ENCODE data around the gene KRTAP10-2.

The KRTAP10-2 gene

GRCh38 chr21:44508711-44509445, 42.4 kb downstream of the KRTAP10-2 start:
- H3K27me3 ChIP-seq (ENCODE audit: insufficient read depth, low read depth), result peaks cover 72% of the 10 kb centered on the region
- H4K20me1 ChIP-seq (ENCODE audit: insufficient read depth), result no peaks in the 10 kb centered on the region
- no peaks in the 10 kb centered on the region for H3K79me2 ChIP-seq (ENCODE audit: insufficient read depth, low read depth)
- no peak overlapping the region for H3K4me2 ChIP-seq
- no peak overlapping the region for H3K9ac ChIP-seq
- no peaks in the 10 kb centered on the region for H3K36me3 ChIP-seq (ENCODE audit: insufficient read depth)
- no peak for TF ChIP-seq CTCF (conservative IDR thresholded peaks at IDR 0.05; ENCODE audit: low read depth, low read length)
- no peak overlapping the region for H2AFZ ChIP-seq (ENCODE audit: low read depth)
- no peak overlapping the region for H3K27ac ChIP-seq
- no peaks in the 10 kb centered on the region for H3K4me1 ChIP-seq (ENCODE audit: low read depth, poor library complexity, severe bottlenecking)
- H3K4me3 ChIP-seq (IDR thresholded peaks at IDR 0.05; ENCODE audit: insufficient read depth, low read depth, low read length), result no peak overlapping the region

GRCh38 chr21:44508426-44508710, 42.9 kb downstream of the KRTAP10-2 start:
- Histone ChIP-seq H3K27ac (no peak overlapping the region), H3K36me3 (ENCODE audit: insufficient read depth) (no peaks in the 10 kb centered on the region), H3K4me2 (no peak overlapping the region), H3K9ac (no peak overlapping the region), H2AFZ (ENCODE audit: low read depth) (no peak overlapping the region), H3K4me1 (ENCODE audit: low read depth, poor library complexity, severe bottlenecking) (no peaks in the 10 kb centered on the region), H3K79me2 (ENCODE audit: insufficient read depth, low read depth) (no peaks in the 10 kb centered on the region), H3K4me3 (IDR thresholded peaks at IDR 0.05; ENCODE audit: insufficient read depth, low read depth, low read length) (no peak overlapping the region), H4K20me1 (ENCODE audit: insufficient read depth) (no peaks in the 10 kb centered on the region), H3K27me3 (ENCODE audit: insufficient read depth, low read depth) (peaks cover 72% of the 10 kb centered on the region)
- TF ChIP-seq CTCF (conservative IDR thresholded peaks at IDR 0.05; ENCODE audit: low read depth, low read length), result no peak

GRCh38 chr21:44507673-44508425, 43.5 kb downstream of the KRTAP10-2 start:
- Histone ChIP-seq H3K36me3 (ENCODE audit: insufficient read depth) (no peaks in the 10 kb centered on the region), H3K27me3 (ENCODE audit: insufficient read depth, low read depth) (peaks cover 71% of the 10 kb centered on the region), H3K4me3 (IDR thresholded peaks at IDR 0.05; ENCODE audit: insufficient read depth, low read depth, low read length) (no peak overlapping the region), H2AFZ (ENCODE audit: low read depth) (no peak overlapping the region), H3K79me2 (ENCODE audit: insufficient read depth, low read depth) (no peaks in the 10 kb centered on the region), H3K4me2 (no peak overlapping the region), H4K20me1 (ENCODE audit: insufficient read depth) (no peaks in the 10 kb centered on the region), H3K9ac (no peak overlapping the region), H3K27ac (no peak overlapping the region), H3K4me1 (ENCODE audit: low read depth, poor library complexity, severe bottlenecking) (no peaks in the 10 kb centered on the region)
- no peak for TF ChIP-seq CTCF (conservative IDR thresholded peaks at IDR 0.05; ENCODE audit: low read depth, low read length)

GRCh38 chr21:44506279-44507255, 44.7 kb downstream of the KRTAP10-2 start:
- Histone ChIP-seq H3K27ac (no peak overlapping the region), H3K4me1 (ENCODE audit: low read depth, poor library complexity, severe bottlenecking) (no peaks in the 10 kb centered on the region), H3K9ac (no peak overlapping the region), H3K4me3 (IDR thresholded peaks at IDR 0.05; ENCODE audit: insufficient read depth, low read depth, low read length) (no peak overlapping the region), H4K20me1 (ENCODE audit: insufficient read depth) (no peaks in the 10 kb centered on the region), H2AFZ (ENCODE audit: low read depth) (no peak overlapping the region), H3K4me2 (no peak overlapping the region), H3K79me2 (ENCODE audit: insufficient read depth, low read depth) (no peaks in the 10 kb centered on the region), H3K36me3 (ENCODE audit: insufficient read depth) (no peaks in the 10 kb centered on the region), H3K27me3 (ENCODE audit: insufficient read depth, low read depth) (peaks cover 75% of the 10 kb centered on the region)
- TF ChIP-seq CTCF (conservative IDR thresholded peaks at IDR 0.05; ENCODE audit: low read depth, low read length), result no peak
